ENCODE measurements around the gene WDR74. TPM values are rescaled to one million over a fixed set of nuclear protein-coding genes. Genes with fewer than 3 reads are reported as not detected.

The WDR74 gene
- total RNA-seq, 1 experiment from 2014 or later = 115 TPM

- TF ChIP-seq CTCF (IDR thresholded peaks at IDR 0.05; ENCODE audit: unreplicated experiment) = no peak
- intact Hi-C loops (cut with micrococcal nuclease) = loop anchor here (2.0 kb wide), 2 partner anchors 27 to 35 kb away; partner anchors contain the start of genes STX5 and TEX54
- Mint-ChIP-seq H3K27ac (ENCODE audit: low read depth, unreplicated experiment) (peak overlapping the region; percentile 99), H3K4me1 (ENCODE audit: insufficient read depth, unreplicated experiment) (peaks cover 20% of the 10 kb centered on the region), H3K9me3 (ENCODE audit: unreplicated experiment) (no peaks in the 10 kb centered on the region), H3K27me3 (ENCODE audit: insufficient read depth, unreplicated experiment) (no peaks in the 10 kb centered on the region), H3K36me3 (ENCODE audit: insufficient read depth, unreplicated experiment) (peaks cover 37% of the 10 kb centered on the region), H3K4me3 (ENCODE audit: unreplicated experiment) (peak overlapping the region; percentile 95)
- DNase-seq (ENCODE audit: unreplicated experiment) = no peak
- BruUV-seq (replicated peaks) = no TSS peak
- ChIA-PET CTCF (interaction anchor here (0.6 to 2.9 kb wide), 10 partner anchors 18 to 1462 kb away, joined by 3 to 8 read pairs (median 4); partner anchors contain the start of gene TMEM179B), POLR2A (interaction anchor here (0.6 to 5.2 kb wide), 45 partner anchors 10 to 1466 kb away, joined by 3 to 163 read pairs (median 4); partner anchors contain the start of genes C11orf98, CSKMT, EEF1G and HNRNPUL2)
These were observed 33.4 kb downstream of the WDR74 start for GRCh38 chr11:62805961-62806441.

GRCh38 chr11:62805076-62805892 lies 34.1 kb downstream of the WDR74 start, which contains the start of gene NXF1:
NXF1 (minus strand) TSS chr11:62805440; CDS start chr11:62805356, 84 bp downstream.
- H3K4me1 Mint-ChIP-seq (ENCODE audit: insufficient read depth, unreplicated experiment) = peaks cover 20% of the 10 kb centered on the region
- ChIA-PET CTCF (interaction anchor here (0.5 to 2.9 kb wide), 4 partner anchors 17 to 1462 kb away, joined by 3 to 8 read pairs (median 4); partner anchors contain the start of gene TMEM179B), POLR2A (interaction anchor here (0.6 to 5.2 kb wide), 43 partner anchors 9 to 1466 kb away, joined by 3 to 163 read pairs (median 4); partner anchors contain the start of genes C11orf98, CSKMT, EEF1G and HNRNPUL2)
- H3K27me3 Mint-ChIP-seq (ENCODE audit: insufficient read depth, unreplicated experiment) = no peaks in the 10 kb centered on the region
- intact Hi-C loops (cut with micrococcal nuclease) = loop anchor here (2.0 kb wide), 2 partner anchors 28 to 36 kb away; partner anchors contain the start of genes STX5 and TEX54
- peaks cover 43% of the 10 kb centered on the region for H3K36me3 Mint-ChIP-seq (ENCODE audit: insufficient read depth, unreplicated experiment)
- H3K27ac Mint-ChIP-seq (ENCODE audit: low read depth, unreplicated experiment) = peak within 1 kb of the TSS; percentile 99
- DNase-seq (ENCODE audit: unreplicated experiment) = peak; percentile 93
- peak within 1 kb of the TSS; percentile 95 for H3K4me3 Mint-ChIP-seq (ENCODE audit: unreplicated experiment)
- no TSS peak for BruUV-seq (replicated peaks)
- TF ChIP-seq CTCF (IDR thresholded peaks at IDR 0.05; ENCODE audit: unreplicated experiment) = no peak
- H3K9me3 Mint-ChIP-seq (ENCODE audit: unreplicated experiment) = no peaks in the 10 kb centered on the region

GRCh38 chr11:62804310-62805075 lies 34.9 kb downstream of the WDR74 start:
- CTCF ChIA-PET = interaction anchor here (0.8 to 1.8 kb wide), 4 partner anchors 8 to 57 kb away, joined by 3 to 8 read pairs (median 4); no protein-coding TSS in a partner anchor
- H3K4me3 Mint-ChIP-seq (ENCODE audit: unreplicated experiment) = peak overlapping the region; percentile 95
- H3K4me1 Mint-ChIP-seq (ENCODE audit: insufficient read depth, unreplicated experiment) = peaks cover 20% of the 10 kb centered on the region
- H3K27ac Mint-ChIP-seq (ENCODE audit: low read depth, unreplicated experiment) = peak overlapping the region; percentile 99
- POLR2A ChIA-PET = interaction anchor here (0.6 to 5.2 kb wide), 20 partner anchors 9 to 133 kb away, joined by 3 to 163 read pairs (median 5); partner anchors contain the start of genes HNRNPUL2, SLC3A2, STX5 and TAF6L
- H3K27me3 Mint-ChIP-seq (ENCODE audit: insufficient read depth, unreplicated experiment) = no peaks in the 10 kb centered on the region
- peaks cover 51% of the 10 kb centered on the region for H3K36me3 Mint-ChIP-seq (ENCODE audit: insufficient read depth, unreplicated experiment)
- no peak for TF ChIP-seq CTCF (IDR thresholded peaks at IDR 0.05; ENCODE audit: unreplicated experiment)
- peak; percentile 21 for DNase-seq (ENCODE audit: unreplicated experiment)
- BruUV-seq (replicated peaks) = TSS peak; percentile 61
- H3K9me3 Mint-ChIP-seq (ENCODE audit: unreplicated experiment) = no peaks in the 10 kb centered on the region
- intact Hi-C loops (cut with micrococcal nuclease) = loop anchor here (2.0 kb wide), 2 partner anchors 28 to 36 kb away; partner anchors contain the start of genes STX5 and TEX54

Data from MCF 10A (cell line).